GM12874 (cell line): ENCODE data around the gene NUBP2.

Experiments used
- CTCF ChIP-seq: IDR thresholded peaks from 2 replicates; pipeline ENCODE4 v1.5.1; 2011; ENCODE audit warnings: low read depth, mild to moderate bottlenecking, control low read depth, low read length, moderate library complexity; ENCODE audit not compliant: insufficient read depth

The NUBP2 gene

GRCh38 chr16:1790611-1791255 is 8.0 kb downstream of the NUBP2 start:
- TF ChIP-seq CTCF = no peak

DNA sequence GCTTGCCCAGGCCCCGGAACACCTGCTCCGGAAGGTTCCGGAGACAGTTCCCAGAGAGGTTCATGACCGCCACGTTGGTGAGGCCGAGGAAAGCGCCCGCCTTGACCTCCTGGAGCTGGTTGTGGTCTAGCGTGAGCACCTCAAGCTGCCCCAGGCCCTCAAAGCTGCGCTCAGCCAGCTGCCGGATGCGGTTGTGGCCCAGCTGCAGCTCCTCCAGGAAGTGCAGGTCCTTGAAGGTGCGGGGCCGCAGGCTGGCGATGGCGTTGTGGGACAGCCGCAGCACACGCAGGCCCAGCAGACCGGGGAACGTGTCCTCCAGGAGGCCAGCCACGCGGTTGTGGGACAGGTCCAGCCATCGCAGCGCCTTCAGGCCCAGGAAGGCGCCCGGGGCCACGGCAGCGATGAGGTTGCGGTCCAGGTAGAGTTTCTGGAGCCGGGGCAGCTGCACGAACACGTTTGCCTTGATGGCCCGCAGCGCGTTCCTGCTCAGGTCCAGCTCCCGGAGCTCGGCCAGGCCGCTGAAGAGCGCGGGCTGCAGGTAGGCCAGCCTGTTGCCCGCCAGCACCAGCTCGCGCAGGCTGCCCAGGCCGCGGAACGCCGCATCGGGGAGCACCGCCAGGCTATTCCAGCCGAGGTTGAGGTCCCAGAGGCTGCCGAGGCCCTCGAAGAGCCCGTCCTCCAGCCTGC is 8.6 kb downstream of the NUBP2 start:
- no peak for TF ChIP-seq CTCF

GRCh38 chr16:1791943-1792812 is 9.4 kb downstream of the NUBP2 start:
- TF ChIP-seq CTCF = no peak

DNA sequence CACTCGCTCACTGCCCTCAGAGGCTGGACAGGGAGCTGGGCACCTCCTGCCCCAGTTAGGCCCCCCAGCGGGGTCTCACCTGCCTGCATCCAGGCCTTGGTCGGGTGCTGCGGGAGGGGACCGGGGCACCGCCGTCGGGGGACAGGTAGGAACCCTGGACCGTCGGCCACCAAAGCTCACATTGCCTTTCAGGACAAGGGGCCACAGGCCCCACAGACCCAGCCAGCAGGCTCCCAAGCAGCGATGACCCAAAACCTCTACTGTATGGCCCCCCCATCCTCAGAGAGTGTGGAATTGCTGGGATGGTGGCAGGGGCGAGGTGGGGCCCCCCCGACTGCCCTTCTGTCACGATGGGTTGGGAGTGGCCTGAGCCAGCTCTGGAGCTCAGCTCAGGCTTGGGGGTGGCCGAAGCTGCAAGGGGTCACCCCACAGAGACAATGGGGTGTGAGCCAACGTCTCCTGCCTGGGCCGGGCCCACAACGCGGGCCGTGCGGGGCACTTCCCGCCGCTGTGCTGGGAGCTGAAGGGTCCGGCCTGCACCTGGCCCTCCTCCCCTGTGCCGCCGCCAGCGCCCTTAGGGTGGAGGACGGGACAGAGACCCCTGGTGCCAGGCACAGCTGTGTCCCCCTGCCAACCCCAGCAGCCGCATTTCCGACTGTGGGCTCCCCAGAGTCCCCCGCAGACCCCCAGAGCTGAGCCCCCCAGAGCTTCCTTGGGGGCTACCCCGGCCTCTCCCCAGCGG is 10.2 kb downstream of the NUBP2 start:
- no peak for TF ChIP-seq CTCF

DNA sequence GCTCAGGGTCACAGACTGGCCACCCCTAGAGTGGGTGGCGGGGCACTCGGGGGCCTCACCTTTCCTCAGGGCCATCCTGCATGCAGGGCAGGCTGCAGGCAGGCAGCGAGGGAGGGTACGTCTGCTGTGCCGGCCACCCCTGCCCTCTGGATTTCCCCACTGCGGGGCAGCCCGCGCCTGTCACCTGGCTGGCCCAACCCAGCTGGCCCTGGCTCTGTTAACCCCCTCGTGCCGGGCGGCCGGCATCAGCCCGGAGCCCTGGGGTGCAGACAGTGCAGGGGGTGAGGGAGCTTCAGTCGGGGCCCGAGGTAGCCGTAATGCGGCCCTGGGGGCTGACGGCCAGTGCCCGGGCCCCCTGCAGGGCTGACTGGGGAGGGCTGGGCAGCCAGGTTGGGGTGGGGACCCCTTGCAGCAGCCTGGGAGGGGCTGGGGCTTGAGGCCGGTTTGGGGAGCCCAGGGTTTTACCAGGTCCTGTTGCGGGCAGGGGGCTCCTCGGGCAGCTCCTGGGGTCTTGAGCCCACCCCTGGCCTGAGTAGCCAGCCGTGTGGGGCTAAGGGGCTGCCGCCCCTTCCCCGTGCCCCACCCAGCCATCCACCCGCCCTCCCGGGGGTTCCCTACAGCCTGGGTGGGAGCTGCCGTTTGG is 10.9 kb downstream of the NUBP2 start, which contains the start of gene IGFALS:
Gene IGFALS (minus strand): TSS at position 128 of the 643 bp plus-strand sequence. CDS start 53 bp downstream, at position 75.
- TF ChIP-seq CTCF = no peak

- TF ChIP-seq CTCF = no peak
Observed at GRCh38 chr16:1794221-1794871, 11.6 kb downstream of the NUBP2 start.
